Measurements from ENCODE around the gene P4HA2. TPM values are rescaled to one million over a fixed set of nuclear protein-coding genes. Genes with fewer than 3 reads are reported as not detected.

P4HA2 gene
- total RNA-seq, 1 donor from 2014 or later = 79.0 TPM

GRCh38 chr5:132233811-132234683, 6.4 kb upstream of the P4HA2 start:
- no peaks in the 10 kb centered on the region for H3K4me1 ChIP-seq
- H3K27me3 ChIP-seq = no peaks in the 10 kb centered on the region
- ATAC-seq = no peak
- H3K36me3 ChIP-seq = no peaks in the 10 kb centered on the region
- intact Hi-C loops (cut with DNase I) = no loop called here
- H3K27ac ChIP-seq = no peak overlapping the region
- peak; percentile 29 for DNase-seq
- TF ChIP-seq CTCF (IDR thresholded peaks at IDR 0.05) = no peak
- H3K4me3 ChIP-seq = no peak overlapping the region
- H3K9me3 ChIP-seq = no peaks in the 10 kb centered on the region

DNA sequence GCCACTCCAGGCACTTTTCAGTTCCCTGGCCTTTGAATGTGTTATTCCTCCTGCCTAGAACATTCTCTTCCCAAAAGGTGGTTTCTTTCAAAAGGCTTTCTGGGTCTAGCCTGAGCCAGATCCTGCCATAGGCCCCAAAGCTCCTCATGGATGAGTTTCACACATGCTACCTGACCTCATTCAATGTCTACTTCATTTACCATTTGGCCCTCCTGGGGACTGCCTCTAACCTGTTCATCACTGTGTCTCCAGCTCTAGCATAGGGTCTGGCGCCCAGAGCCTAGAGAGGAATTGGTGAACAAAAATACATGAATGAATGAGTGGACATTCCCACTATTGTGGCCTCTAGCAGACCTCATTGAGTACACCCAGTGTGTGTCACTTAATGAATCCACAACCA, 5.4 kb upstream of the P4HA2 start:
- ATAC-seq = no peak
- Histone ChIP-seq H3K9me3 (no peaks in the 10 kb centered on the region), H3K4me1 (no peaks in the 10 kb centered on the region), H3K4me3 (no peak overlapping the region), H3K27ac (no peak overlapping the region), H3K36me3 (no peaks in the 10 kb centered on the region), H3K27me3 (no peaks in the 10 kb centered on the region)
- intact Hi-C loops (cut with DNase I) = no loop called here
- TF ChIP-seq CTCF (IDR thresholded peaks at IDR 0.05) = no peak
- peak; percentile 28 for DNase-seq

- no peak for ATAC-seq
- Histone ChIP-seq H3K27me3 (no peaks in the 10 kb centered on the region), H3K27ac (no peak overlapping the region), H3K36me3 (no peaks in the 10 kb centered on the region), H3K4me1 (no peaks in the 10 kb centered on the region), H3K9me3 (no peaks in the 10 kb centered on the region), H3K4me3 (no peak overlapping the region)
- intact Hi-C loops (cut with DNase I) = no loop called here
- peak; percentile 31 for DNase-seq
- TF ChIP-seq CTCF (IDR thresholded peaks at IDR 0.05) = no peak
Measured at GRCh38 chr5:132232465-132232864, 4.8 kb upstream of the P4HA2 start.

GRCh38 chr5:132230871-132231270, 3.2 kb upstream of the P4HA2 start:
- no peak for TF ChIP-seq CTCF (IDR thresholded peaks at IDR 0.05)
- Histone ChIP-seq H3K27ac (no peak overlapping the region), H3K4me1 (peaks cover 8% of the 10 kb centered on the region), H3K4me3 (no peak overlapping the region), H3K36me3 (no peaks in the 10 kb centered on the region), H3K27me3 (no peaks in the 10 kb centered on the region), H3K9me3 (no peaks in the 10 kb centered on the region)
- intact Hi-C loops (cut with DNase I) = no loop called here
- no peak for ATAC-seq
- no peak for DNase-seq

GRCh38 chr5:132229236-132229635, 1.6 kb upstream of the P4HA2 start:
- H3K27me3 ChIP-seq = no peaks in the 10 kb centered on the region
- TF ChIP-seq CTCF (IDR thresholded peaks at IDR 0.05) = no peak
- H3K9me3 ChIP-seq = no peaks in the 10 kb centered on the region
- DNase-seq (peak; percentile 25), ATAC-seq (no peak)
- no peaks in the 10 kb centered on the region for H3K36me3 ChIP-seq
- H3K4me1 ChIP-seq = peaks cover 19% of the 10 kb centered on the region
- no peak overlapping the region for H3K4me3 ChIP-seq
- intact Hi-C loops (cut with DNase I) = no loop called here
- H3K27ac ChIP-seq = no peak overlapping the region

All from upper lobe of right lung (tissue), 1 donor.